CD8-positive, alpha-beta memory T cell (primary cell): ENCODE data around the gene APC2. TPM values are rescaled to one million over a fixed set of nuclear protein-coding genes. Genes with fewer than 3 reads are reported as not detected.
A peak's percentile ranks its signal among the peaks of the same experiment; 100 is the strongest.
"Not testable (repeated sequence)": the region's sequence is repeated elsewhere in the genome, so short reads cannot be mapped to it uniquely, and the experiment has no call there.

Experiments
- CTCF ChIA-PET: fragments of 350-600 bp; sonication (Branson Sonifier 250); formaldehyde crosslinking; loops from one replicate; lab custom pipeline; 2021; ENCODE audit warnings: antibody characterized with exemption; lab: Charles Lee
- POLR2A ChIA-PET: fragments of 350-600 bp; sonication (Branson Sonifier 250); formaldehyde crosslinking; loops from one replicate; lab custom pipeline; 2021; ENCODE audit warnings: antibody characterized with exemption; lab: Charles Lee
- DNase-seq, 5 donors: peaks; one replicate each; pipeline versions ENCODE4 v3.0.0 to v3.0.0-alpha.2; 2020 to 2022; ENCODE audit warnings: mixed read lengths in 1 of 5
- H3K27ac ChIP-seq: one replicate; pipeline ENCODE4 v1.7.0; 2013; ENCODE audit warnings: low read depth, mild to moderate bottlenecking, low read length, moderate library complexity
- H3K27me3 ChIP-seq: 2 replicates; pipeline ENCODE4 v1.7.0; 2013; ENCODE audit warnings: low read length, mild to moderate bottlenecking; ENCODE audit not compliant: insufficient read depth, poor library complexity, severe bottlenecking
- H3K36me3 ChIP-seq: 2 replicates; pipeline ENCODE4 v1.7.0; 2013; ENCODE audit warnings: mild to moderate bottlenecking, low read length, moderate library complexity; ENCODE audit not compliant: insufficient read depth
- H3K4me1 ChIP-seq: 2 replicates; pipeline ENCODE4 v1.7.0; 2013; ENCODE audit warnings: mild to moderate bottlenecking, low read length, moderate library complexity; ENCODE audit not compliant: insufficient read depth
- H3K4me3 ChIP-seq: 2 replicates; pipeline ENCODE4 v1.7.0; 2013; ENCODE audit warnings: mild to moderate bottlenecking, low read length
- H3K9me3 ChIP-seq: 2 replicates; pipeline ENCODE4 v1.7.0; 2013; ENCODE audit warnings: mild to moderate bottlenecking, low read length
- H3K27ac Mint-ChIP-seq, 8 donors: one replicate each; pipeline ENCODE4 v1.8.0; 2020 to 2021; ENCODE audit warnings: mixed read lengths in 8 of 8, mild to moderate bottlenecking in 6 of 8, inconsistent platforms in 3 of 8, moderate library complexity in 3 of 8
- H3K27me3 Mint-ChIP-seq, 2 donors: one replicate each; pipeline ENCODE4 v1.8.0; 2020 to 2021; ENCODE audit warnings: mixed read lengths in 2 of 2, mild to moderate bottlenecking in 1 of 2, moderate library complexity in 1 of 2
- H3K36me3 Mint-ChIP-seq, 3 donors: one replicate each; pipeline ENCODE4 v1.8.0; 2020 to 2021; ENCODE audit warnings: mixed read lengths in 3 of 3, inconsistent platforms in 1 of 3, mild to moderate bottlenecking in 1 of 3
- H3K4me1 Mint-ChIP-seq, 3 donors: one replicate each; pipeline ENCODE4 v1.8.0; 2020 to 2021; ENCODE audit warnings: mixed read lengths in 3 of 3, inconsistent platforms in 1 of 3, mild to moderate bottlenecking in 1 of 3
- H3K4me3 Mint-ChIP-seq, 7 donors: one replicate each; pipeline ENCODE4 v1.8.0; 2020 to 2021; ENCODE audit warnings: mixed read lengths in 7 of 7, mild to moderate bottlenecking in 6 of 7, moderate library complexity in 4 of 7, inconsistent platforms in 2 of 7
- H3K9me3 Mint-ChIP-seq, 5 donors: one replicate each; pipeline ENCODE4 v1.8.0; 2020 to 2022; ENCODE audit warnings: mixed read lengths in 5 of 5, mild to moderate bottlenecking in 3 of 5, moderate library complexity in 2 of 5, inconsistent platforms in 1 of 5
- polyA plus RNA-seq: library from polyadenylated mRNA; unstranded; fragments of 300-500 nt; fragmentation: Illumina TruSeq; gene quantifications from one replicate; pipeline ENCODE4 v1.2.3, GENCODE V29; 2021
- total RNA-seq, 2 experiments: library from RNA; stranded (reverse); gene quantifications; one replicate each; pipeline ENCODE4 v1.2.3, GENCODE V29; 2021

APC2 gene
- total and polyA plus RNA-seq, 3 experiments from 2014 or later: 0.09 to 0.11 TPM; not detected in 1

- H3K9me3 Mint-ChIP-seq: no peaks in the 10 kb centered on the region
- no peak overlapping the region for H3K4me3 Mint-ChIP-seq
- H3K27ac Mint-ChIP-seq: no peak overlapping the region
- DNase-seq: no peak
- no peaks in the 10 kb centered on the region for H3K27me3 ChIP-seq
- peaks cover 14% of the 10 kb centered on the region for H3K36me3 ChIP-seq
- H3K36me3 Mint-ChIP-seq: peaks cover 0 to 62% (median 4%) of the 10 kb centered on the region in 3 donors
- H3K4me1 ChIP-seq: peaks cover 20% of the 10 kb centered on the region
- H3K27ac ChIP-seq: no peak overlapping the region
- H3K9me3 ChIP-seq: no peaks in the 10 kb centered on the region
- ChIA-PET CTCF (no interaction called here), POLR2A (interaction anchor here (1.1 kb wide), 1 partner anchor 21 kb away, joined by 5 read pairs; no protein-coding TSS in a partner anchor)
- no peaks in the 10 kb centered on the region for H3K27me3 Mint-ChIP-seq
- H3K4me1 Mint-ChIP-seq: peaks cover 17 to 26% (median 24%) of the 10 kb centered on the region in 3 donors
- H3K4me3 ChIP-seq: no peak overlapping the region
Observed at GRCh38 chr19:1435378-1435989, 14.4 kb upstream of the APC2 start.

DNA sequence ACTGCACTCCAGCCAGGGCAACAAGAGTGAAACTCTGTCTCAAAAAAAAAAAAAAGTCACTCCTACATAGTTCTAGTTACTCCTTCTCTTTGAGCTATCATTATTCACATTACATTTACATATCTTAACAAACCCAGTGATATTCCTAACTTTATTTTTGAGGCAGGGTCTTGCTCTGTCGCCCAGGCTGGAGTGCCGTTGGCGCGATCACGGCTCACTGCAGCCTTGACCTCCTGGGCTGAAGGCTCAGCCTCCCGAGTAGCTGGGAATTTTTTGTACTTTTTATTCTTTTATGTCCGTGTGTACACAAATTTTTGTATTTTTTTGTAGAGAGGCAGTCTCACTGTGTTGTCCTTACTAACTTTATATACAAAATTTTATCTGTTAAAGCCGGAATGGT, 12.3 kb upstream of the APC2 start:
- Mint-ChIP-seq H3K4me3 (peak overlapping the region; percentile 49 to 100 (median 97)), H3K36me3 (peaks cover 3 to 66% (median 6%) of the 10 kb centered on the region in 3 donors), H3K27me3 (no peaks in the 10 kb centered on the region), H3K27ac (peak overlapping the region in 6 of 8 donors; percentile 96 to 100 (median 98)), H3K9me3 (no peaks in the 10 kb centered on the region), H3K4me1 (peaks cover 23 to 35% (median 30%) of the 10 kb centered on the region in 3 donors)
- peaks cover 22% of the 10 kb centered on the region for H3K36me3 ChIP-seq
- peaks cover 27% of the 10 kb centered on the region for H3K4me1 ChIP-seq
- no peak overlapping the region for H3K4me3 ChIP-seq
- no peaks in the 10 kb centered on the region for H3K27me3 ChIP-seq
- ChIA-PET POLR2A (interaction anchor here (0.8 to 1.0 kb wide), 3 partner anchors 17 to 35 kb away, joined by 4 to 7 read pairs (median 4); no protein-coding TSS in a partner anchor), CTCF (interaction anchor here (0.9 to 2.0 kb wide), 2 partner anchors 28 to 55 kb away, joined by 3 to 8 read pairs; no protein-coding TSS in a partner anchor)
- H3K9me3 ChIP-seq: no peaks in the 10 kb centered on the region
- DNase-seq: no peak
- no peak overlapping the region for H3K27ac ChIP-seq

- Histone ChIP-seq H3K9me3 (no peaks in the 10 kb centered on the region), H3K4me1 (peaks cover 27% of the 10 kb centered on the region), H3K4me3 (peak within 1 kb of the TSS; percentile 89), H3K27me3 (no peaks in the 10 kb centered on the region), H3K27ac (peak within 1 kb of the TSS; percentile 91), H3K36me3 (peaks cover 22% of the 10 kb centered on the region)
- Mint-ChIP-seq H3K9me3 (no peaks in the 10 kb centered on the region), H3K4me3 (peak within 1 kb of the TSS; percentile 96 to 100 (median 97)), H3K36me3 (peaks cover 3 to 61% (median 6%) of the 10 kb centered on the region in 3 donors), H3K27ac (peak within 1 kb of the TSS; percentile 96 to 100 (median 98)), H3K4me1 (peaks cover 23 to 35% (median 30%) of the 10 kb centered on the region in 3 donors), H3K27me3 (no peaks in the 10 kb centered on the region)
- CTCF ChIA-PET: interaction anchor here (0.9 to 2.0 kb wide), 2 partner anchors 29 to 55 kb away, joined by 3 to 8 read pairs; no protein-coding TSS in a partner anchor
- POLR2A ChIA-PET: interaction anchor here (0.8 to 1.0 kb wide), 3 partner anchors 16 to 35 kb away, joined by 4 to 7 read pairs (median 4); no protein-coding TSS in a partner anchor
- DNase-seq: peak; percentile 94 to 98 (median 95)
Observed at GRCh38 chr19:1438035-1438932, 11.6 kb upstream of the APC2 start, which contains the start of gene RPS15. Gene RPS15 (plus strand): TSS chr19:1438396. CDS start chr19:1438426, 30 bp downstream.

GRCh38 chr19:1438933-1439354, 11.0 kb upstream of the APC2 start:
- Mint-ChIP-seq H3K9me3 (no peaks in the 10 kb centered on the region), H3K27ac (peak overlapping the region; percentile 54 to 99 (median 97)), H3K4me3 (peak overlapping the region; percentile 96 to 100 (median 97)), H3K4me1 (peaks cover 23 to 35% (median 30%) of the 10 kb centered on the region in 3 donors), H3K27me3 (no peaks in the 10 kb centered on the region), H3K36me3 (peaks cover 3 to 60% (median 6%) of the 10 kb centered on the region in 3 donors)
- CTCF ChIA-PET: interaction anchor here (2.4 kb wide), 1 partner anchor 25 kb away, joined by 5 read pairs; no protein-coding TSS in a partner anchor
- Histone ChIP-seq H3K4me3 (peak overlapping the region; percentile 89), H3K27ac (peak overlapping the region; percentile 91), H3K36me3 (peaks cover 22% of the 10 kb centered on the region), H3K4me1 (peaks cover 27% of the 10 kb centered on the region), H3K9me3 (no peaks in the 10 kb centered on the region), H3K27me3 (no peaks in the 10 kb centered on the region)
- POLR2A ChIA-PET: no interaction called here
- no peak for DNase-seq

DNA sequence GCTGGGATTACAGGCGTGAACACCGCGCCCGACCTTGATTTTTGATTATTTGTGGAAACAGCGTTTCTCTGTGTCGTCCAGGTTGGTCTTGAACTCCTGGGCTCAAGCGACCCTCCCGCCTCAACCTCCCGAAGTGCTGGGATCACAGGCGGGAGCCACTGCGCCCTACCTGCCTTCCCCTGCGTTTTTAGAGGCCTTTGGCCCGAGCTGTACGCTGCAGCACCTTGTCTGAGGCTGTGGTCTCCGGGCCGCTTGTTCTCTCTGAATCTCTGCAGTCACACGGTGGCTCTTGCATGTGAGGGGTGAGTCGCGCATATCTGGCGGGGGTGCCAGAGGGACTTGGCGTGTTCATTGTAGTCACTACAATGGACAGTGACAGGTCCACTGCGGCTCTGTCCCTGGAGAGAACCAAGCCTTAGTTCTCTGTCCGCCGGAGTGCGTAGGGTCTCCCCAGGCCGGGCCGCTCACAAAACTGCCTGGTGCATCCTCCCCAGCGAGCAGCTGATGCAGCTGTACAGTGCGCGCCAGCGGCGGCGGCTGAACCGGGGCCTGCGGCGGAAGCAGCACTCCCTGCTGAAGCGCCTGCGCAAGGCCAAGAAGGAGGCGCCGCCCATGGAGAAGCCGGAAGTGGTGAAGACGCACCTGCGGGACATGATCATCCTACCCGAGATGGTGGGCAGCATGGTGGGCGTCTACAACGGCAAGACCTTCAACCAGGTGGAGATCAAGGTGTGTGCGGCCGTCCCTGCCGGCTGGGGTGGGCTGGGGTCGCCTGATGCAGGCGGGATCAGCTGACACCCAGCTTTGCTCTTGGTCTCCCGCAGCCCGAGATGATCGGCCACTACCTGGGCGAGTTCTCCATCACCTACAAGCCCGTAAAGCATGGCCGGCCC, 10.2 kb upstream of the APC2 start:
- peaks cover 3 to 56% (median 6%) of the 10 kb centered on the region in 3 donors for H3K36me3 Mint-ChIP-seq
- H3K4me3 Mint-ChIP-seq: peak overlapping the region; percentile 96 to 100 (median 97)
- H3K27me3 ChIP-seq, DNase-seq, H3K9me3 Mint-ChIP-seq, H3K9me3 ChIP-seq, H3K27me3 Mint-ChIP-seq: not testable (repeated sequence)
- peaks cover 25 to 38% (median 33%) of the 10 kb centered on the region in 3 donors for H3K4me1 Mint-ChIP-seq
- Histone ChIP-seq H3K27ac (peak overlapping the region; percentile 91), H3K4me3 (peak overlapping the region; percentile 89), H3K36me3 (peaks cover 22% of the 10 kb centered on the region), H3K4me1 (peaks cover 35% of the 10 kb centered on the region)
- CTCF ChIA-PET: interaction anchor here (2.4 kb wide), 1 partner anchor 26 kb away, joined by 5 read pairs; no protein-coding TSS in a partner anchor
- POLR2A ChIA-PET: interaction anchor here (0.9 kb wide), 1 partner anchor 21 kb away, joined by 3 read pairs; no protein-coding TSS in a partner anchor
- peak overlapping the region; percentile 54 to 98 (median 87) for H3K27ac Mint-ChIP-seq

DNA sequence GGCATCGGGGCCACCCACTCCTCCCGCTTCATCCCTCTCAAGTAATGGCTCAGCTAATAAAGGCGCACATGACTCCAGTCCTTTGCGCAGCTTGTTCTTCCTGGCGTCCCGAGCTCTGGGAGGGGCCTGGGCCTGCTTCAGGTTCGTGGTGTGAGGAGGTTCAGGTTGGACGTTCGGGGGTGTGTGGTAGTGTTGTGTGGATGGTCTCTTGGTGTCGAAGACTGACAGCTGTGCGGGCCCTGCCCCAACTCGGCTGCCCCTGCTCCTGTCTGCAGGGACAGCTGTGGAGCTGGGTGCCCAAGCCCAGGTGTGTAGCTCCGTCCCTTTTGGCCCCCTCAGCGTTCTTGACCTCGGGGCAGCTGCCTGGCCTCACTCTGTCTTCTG, 9.5 kb upstream of the APC2 start:
- no peak for DNase-seq
- CTCF ChIA-PET: interaction anchor here (2.4 kb wide), 1 partner anchor 26 kb away, joined by 5 read pairs; no protein-coding TSS in a partner anchor
- Histone ChIP-seq H3K4me3 (no peak overlapping the region), H3K36me3 (peaks cover 22% of the 10 kb centered on the region), H3K9me3 (no peaks in the 10 kb centered on the region), H3K4me1 (peaks cover 36% of the 10 kb centered on the region), H3K27ac (no peak overlapping the region), H3K27me3 (peaks cover 1% of the 10 kb centered on the region)
- POLR2A ChIA-PET: interaction anchor here (0.9 kb wide), 1 partner anchor 22 kb away, joined by 3 read pairs; no protein-coding TSS in a partner anchor
- Mint-ChIP-seq H3K9me3 (no peaks in the 10 kb centered on the region), H3K27me3 (no peaks in the 10 kb centered on the region), H3K4me1 (peaks cover 26 to 45% (median 36%) of the 10 kb centered on the region in 3 donors), H3K27ac (peak overlapping the region in 6 of 8 donors; percentile 17 to 96 (median 62)), H3K4me3 (peak overlapping the region; percentile 57 to 100 (median 97)), H3K36me3 (peaks cover 3 to 50% (median 3%) of the 10 kb centered on the region in 3 donors)
